ENCODE measurements around the gene AKAP11. TPM values are rescaled to one million over a fixed set of nuclear protein-coding genes. Genes with fewer than 3 reads are reported as not detected.

AKAP11 gene
- total RNA-seq, 4 donors from 2014 or later: 15.8 to 19.6 (median 17.9) TPM

- no peak for TF ChIP-seq CTCF (IDR thresholded peaks at IDR 0.05)
- no peak for TF ChIP-seq POLR2A (IDR thresholded peaks at IDR 0.05)
- no peak for DNase-seq (ENCODE audit: low spot score in 2 of 2)
- intact Hi-C loops (cut with DNase I; ENCODE audit: low total_unique reads): no loop called here
- H3K4me3 ChIP-seq (ENCODE audit: low read depth, poor library complexity, severe bottlenecking): no peak overlapping the region
- 53 to 60% methylated on average over 2 of the region's 2 CpGs for WGBS, 2 donors
Observed at GRCh38 chr13:42275098-42275471, 3.1 kb downstream of the AKAP11 start.

GRCh38 chr13:42275506-42275905, 3.6 kb downstream of the AKAP11 start:
- intact Hi-C loops (cut with DNase I; ENCODE audit: low total_unique reads): no loop called here
- WGBS, 2 donors: 96 to 97% methylated on average over 4 of the region's 4 CpGs
- H3K4me3 ChIP-seq (ENCODE audit: low read depth, poor library complexity, severe bottlenecking): no peak overlapping the region
- no peak for DNase-seq (ENCODE audit: low spot score in 2 of 2)
- TF ChIP-seq CTCF (IDR thresholded peaks at IDR 0.05) (no peak), POLR2A (IDR thresholded peaks at IDR 0.05) (no peak)

- DNase-seq (ENCODE audit: low spot score in 2 of 2): no peak
- WGBS, 2 donors: 85 to 95% methylated on average over 3 of the region's 3 CpGs
- intact Hi-C loops (cut with DNase I; ENCODE audit: low total_unique reads): no loop called here
- H3K4me3 ChIP-seq (ENCODE audit: low read depth, poor library complexity, severe bottlenecking): no peak overlapping the region
- TF ChIP-seq POLR2A (IDR thresholded peaks at IDR 0.05): no peak
- no peak for TF ChIP-seq CTCF (IDR thresholded peaks at IDR 0.05)
Observed at GRCh38 chr13:42276683-42277082, 4.7 kb downstream of the AKAP11 start.

- TF ChIP-seq CTCF (IDR thresholded peaks at IDR 0.05): no peak
- TF ChIP-seq POLR2A (IDR thresholded peaks at IDR 0.05): no peak
- intact Hi-C loops (cut with DNase I; ENCODE audit: low total_unique reads): no loop called here
Observed at GRCh38 chr13:42277618-42278276, 5.8 kb downstream of the AKAP11 start.

GRCh38 chr13:42279080-42279479, 7.1 kb downstream of the AKAP11 start:
- 80 to 82% methylated on average over 6 of the region's 6 CpGs for WGBS, 2 donors
- TF ChIP-seq CTCF (IDR thresholded peaks at IDR 0.05): no peak
- no peak for TF ChIP-seq POLR2A (IDR thresholded peaks at IDR 0.05)
- DNase-seq (ENCODE audit: low spot score in 2 of 2): no peak
- intact Hi-C loops (cut with DNase I; ENCODE audit: low total_unique reads): no loop called here
- no peak overlapping the region for H3K4me3 ChIP-seq (ENCODE audit: low read depth, poor library complexity, severe bottlenecking)

More at GRCh38 chr13:42277618-42278276, 5.8 kb downstream of the AKAP11 start:
- H3K4me3 ChIP-seq (ENCODE audit: low read depth, poor library complexity, severe bottlenecking): no peak overlapping the region
- DNase-seq (ENCODE audit: low spot score in 2 of 2): no peak
- WGBS, 2 donors: 91 to 94% methylated on average over 7 of the region's 7 CpGs

GRCh38 chr13:42279986-42280385, 8.0 kb downstream of the AKAP11 start:
- TF ChIP-seq CTCF (IDR thresholded peaks at IDR 0.05) (no peak), POLR2A (IDR thresholded peaks at IDR 0.05) (no peak)
- DNase-seq (ENCODE audit: low spot score in 2 of 2): no peak
- WGBS, 2 donors: 58 to 61% methylated on average over 1 of the region's 1 CpG
- intact Hi-C loops (cut with DNase I; ENCODE audit: low total_unique reads): no loop called here
- no peak overlapping the region for H3K4me3 ChIP-seq (ENCODE audit: low read depth, poor library complexity, severe bottlenecking)

Measured in lower leg skin (tissue), 4 donors.